Stimulated activated CD8-positive, alpha-beta memory T cell treated with anti-CD3 and anti-CD28 coated beads, Interleukin-7, amount 100 ng/mL, for 4 hours (primary cell): Measurements from ENCODE around the gene SUN1.
"Not testable (repeated sequence)": the region's sequence is repeated elsewhere in the genome, so short reads cannot be mapped to it uniquely, and the experiment has no call there.

Source experiments
- DNase-seq, 2 donors: peaks; one replicate each; pipeline ENCODE4 v3.0.0-alpha.2; 2020; ENCODE audit warnings: low read depth in 2 of 2

SUN1 gene

DNA sequence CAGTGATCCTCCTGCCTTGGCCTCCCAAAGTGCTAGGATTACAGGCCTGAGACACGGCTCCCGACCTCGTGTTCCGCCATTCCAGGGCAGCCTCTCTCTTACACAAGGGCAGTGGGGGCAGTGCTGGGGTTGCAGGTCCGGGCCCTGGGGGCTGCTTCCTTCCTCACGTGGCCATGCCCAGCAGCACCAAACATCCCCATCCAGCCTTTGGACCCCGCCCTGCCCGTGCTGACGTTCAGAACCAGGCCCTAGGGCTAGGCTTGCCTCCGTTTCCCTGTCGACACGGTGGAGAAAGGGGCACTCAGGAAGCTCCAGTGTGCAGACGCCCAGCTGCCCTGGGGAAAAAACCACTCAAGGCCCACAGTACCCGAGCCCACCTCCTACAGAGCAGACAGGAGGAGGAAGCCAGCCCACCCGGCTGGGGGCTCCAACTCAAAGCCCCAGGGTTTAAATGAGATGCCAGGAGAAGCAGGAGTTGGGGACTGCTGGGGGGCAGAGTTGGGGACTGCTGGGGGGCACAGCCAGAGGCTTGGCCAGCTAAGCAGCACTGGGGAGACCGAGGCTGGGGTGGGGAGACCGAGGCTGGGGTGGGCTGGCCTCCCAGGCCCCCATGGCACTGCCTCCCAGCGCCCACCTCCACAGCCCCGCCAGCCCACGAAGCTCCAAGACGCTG lies 86.3 kb downstream of the SUN1 start:
- no peak for DNase-seq

DNA sequence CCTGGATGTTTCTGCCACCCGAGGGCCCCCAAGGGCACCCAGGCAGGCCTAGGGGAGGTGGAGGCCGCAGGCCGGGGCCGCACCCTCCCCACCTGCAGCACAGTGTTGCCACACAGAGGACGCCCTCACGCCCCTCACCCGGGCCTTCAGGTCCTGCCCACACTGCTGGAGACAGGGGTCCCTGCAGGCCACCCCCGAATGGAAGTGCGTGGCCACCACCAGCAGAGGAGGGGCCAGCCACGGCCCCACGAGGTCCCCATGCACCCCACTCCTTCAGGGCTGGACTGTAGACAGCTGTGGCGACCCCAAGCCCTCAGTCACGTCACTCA lies 86.8 kb downstream of the SUN1 start:
- no peak for DNase-seq

DNA sequence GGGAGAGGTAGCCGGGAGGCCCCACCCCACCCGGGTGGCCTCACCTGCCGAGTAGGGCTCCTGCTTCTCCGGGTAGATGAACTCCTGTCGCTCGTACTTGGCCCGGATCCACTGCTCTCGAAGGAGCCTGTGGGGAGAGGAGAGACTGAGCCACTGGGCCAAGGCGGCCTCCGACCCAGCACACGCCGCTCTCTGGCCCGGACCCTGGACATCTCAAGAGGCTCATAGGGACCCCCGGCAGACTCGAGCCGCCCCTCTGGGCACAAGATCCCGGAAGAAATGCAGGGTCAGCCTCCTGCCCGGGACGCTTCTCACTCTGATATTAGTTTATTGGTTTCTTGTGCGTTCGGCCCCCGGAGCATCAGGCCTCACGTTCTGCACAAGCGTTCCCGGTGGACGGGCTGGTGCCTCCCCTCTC lies 87.7 kb downstream of the SUN1 start:
- no peak for DNase-seq

DNA sequence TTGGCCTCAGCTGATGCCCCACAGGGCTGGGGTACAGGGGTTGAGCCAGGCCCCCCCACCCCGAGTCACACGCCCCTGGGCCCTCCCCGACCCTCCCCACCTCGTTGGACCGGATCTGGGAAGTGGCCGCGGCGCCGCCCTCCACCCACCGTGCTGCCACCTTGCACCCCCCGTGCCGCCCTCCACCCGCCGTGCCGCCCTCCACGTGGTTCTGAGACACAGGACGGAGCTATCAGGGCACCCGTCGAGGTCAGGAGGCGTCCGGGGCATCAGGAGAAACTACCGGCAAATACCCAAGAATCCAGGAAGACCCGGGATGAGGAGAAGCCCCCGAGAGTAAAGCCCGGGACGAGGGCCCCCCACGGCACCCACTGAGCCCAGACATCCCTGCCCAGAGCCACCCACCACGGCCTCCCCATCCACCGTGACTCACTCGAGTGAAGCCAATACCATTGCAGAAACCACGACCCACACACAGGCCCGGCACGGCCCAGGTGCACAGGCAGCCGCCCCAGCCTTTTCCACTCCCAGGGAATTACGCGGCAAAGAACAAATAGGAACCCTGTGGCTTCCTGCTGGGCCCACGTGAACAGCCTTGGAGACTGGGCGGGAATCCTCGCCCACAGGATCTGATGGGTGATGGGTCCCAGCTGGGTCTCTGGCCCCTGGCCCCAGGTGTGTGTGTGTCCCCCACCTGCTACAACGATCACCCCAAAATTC lies 88.2 kb downstream of the SUN1 start:
- DNase-seq = peak in 1 of 2 donors; percentile 45

DNA sequence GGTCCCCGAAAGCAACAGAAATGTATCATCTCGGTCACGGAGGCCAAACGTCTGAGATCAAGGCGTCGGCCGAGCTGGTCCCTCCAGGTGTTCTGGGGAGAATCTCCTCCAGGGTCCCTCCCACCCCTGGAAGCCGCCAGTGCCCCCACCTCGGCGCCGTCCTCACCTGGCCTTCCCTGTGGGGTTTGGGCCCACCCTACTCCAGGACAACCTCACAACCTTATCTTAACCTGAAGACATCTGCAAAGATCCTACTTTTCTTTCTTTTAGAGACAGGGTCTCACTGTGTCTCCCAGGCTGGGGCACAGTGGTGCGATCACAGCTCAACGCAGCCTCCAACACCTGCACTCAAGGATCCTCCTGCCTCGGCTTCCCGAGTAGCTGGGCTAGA lies 88.8 kb downstream of the SUN1 start:
- DNase-seq = no peak

DNA sequence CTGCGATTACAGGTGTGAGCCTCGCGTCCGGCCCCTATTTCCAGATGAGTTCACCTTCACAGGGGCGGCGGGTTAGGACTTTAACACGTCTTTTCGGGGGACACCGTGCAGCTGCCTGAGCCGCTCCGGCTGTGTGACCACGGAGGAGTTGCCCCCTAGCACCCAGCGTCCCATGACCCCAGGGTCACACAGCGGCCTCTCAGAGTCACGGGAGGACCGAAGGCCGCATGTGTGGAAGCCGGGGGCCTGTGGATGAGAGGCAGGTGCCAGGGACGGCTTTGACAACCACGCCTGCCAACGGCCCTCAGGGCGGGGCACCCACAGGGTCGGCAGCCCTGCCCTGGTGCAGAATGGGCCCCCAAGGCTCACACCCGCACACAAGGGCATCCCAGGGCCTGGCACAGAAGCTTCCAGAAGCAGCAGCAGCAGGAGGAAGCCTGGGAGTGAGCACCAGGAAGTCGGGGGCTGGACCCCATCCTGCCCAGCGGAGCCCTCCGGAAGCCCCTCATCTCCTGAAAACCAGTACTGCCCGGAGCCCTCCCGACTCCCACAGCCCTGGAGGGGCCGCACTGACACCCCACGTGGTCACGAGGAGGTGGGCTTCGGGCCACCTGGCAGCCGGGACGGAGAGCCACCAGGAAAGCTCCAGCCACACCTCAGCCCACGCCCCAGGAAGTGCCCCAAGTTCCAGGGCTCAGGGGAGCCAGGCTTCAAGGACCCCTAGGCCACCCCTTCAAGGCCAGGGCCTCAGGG lies 89.5 kb downstream of the SUN1 start:
- DNase-seq = no peak

DNA sequence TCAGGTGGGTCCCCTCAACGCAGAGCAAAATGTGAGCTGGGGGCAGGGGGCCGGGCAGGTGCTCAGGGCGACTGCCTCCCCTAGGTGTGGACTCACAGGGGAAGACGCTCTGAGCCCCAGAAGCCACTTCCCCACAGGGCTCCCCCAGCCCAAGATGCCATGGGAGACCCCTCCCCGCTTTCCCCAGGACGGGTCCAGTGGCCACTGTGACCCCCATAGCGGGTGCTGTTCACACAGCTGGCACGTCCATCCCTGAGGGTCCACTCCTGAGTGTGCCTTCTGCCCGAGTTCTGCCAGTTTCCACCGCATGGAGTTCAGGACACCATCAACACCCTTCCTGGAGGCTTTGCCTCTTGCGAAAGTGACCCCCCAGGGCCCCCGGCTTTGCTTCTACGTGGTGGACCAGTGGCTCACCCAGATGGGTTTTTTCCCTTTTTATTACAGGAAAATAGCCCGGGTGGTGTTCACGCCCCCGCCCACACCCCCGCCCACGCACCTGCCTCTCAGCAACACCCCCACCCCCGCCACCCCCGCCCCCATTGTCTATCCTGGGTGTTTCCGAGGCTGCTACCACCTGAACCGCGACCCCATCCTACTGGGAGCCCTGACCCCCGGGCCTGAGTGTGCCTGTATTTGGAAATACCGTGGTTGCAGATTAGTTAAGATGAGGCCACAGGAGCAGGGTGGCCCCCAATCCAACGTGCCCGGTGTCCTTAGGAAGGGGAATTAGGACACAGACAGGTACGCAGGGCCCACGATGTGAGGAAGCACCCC lies 90.2 kb downstream of the SUN1 start:
- DNase-seq = peak; percentile 53 to 66

DNA sequence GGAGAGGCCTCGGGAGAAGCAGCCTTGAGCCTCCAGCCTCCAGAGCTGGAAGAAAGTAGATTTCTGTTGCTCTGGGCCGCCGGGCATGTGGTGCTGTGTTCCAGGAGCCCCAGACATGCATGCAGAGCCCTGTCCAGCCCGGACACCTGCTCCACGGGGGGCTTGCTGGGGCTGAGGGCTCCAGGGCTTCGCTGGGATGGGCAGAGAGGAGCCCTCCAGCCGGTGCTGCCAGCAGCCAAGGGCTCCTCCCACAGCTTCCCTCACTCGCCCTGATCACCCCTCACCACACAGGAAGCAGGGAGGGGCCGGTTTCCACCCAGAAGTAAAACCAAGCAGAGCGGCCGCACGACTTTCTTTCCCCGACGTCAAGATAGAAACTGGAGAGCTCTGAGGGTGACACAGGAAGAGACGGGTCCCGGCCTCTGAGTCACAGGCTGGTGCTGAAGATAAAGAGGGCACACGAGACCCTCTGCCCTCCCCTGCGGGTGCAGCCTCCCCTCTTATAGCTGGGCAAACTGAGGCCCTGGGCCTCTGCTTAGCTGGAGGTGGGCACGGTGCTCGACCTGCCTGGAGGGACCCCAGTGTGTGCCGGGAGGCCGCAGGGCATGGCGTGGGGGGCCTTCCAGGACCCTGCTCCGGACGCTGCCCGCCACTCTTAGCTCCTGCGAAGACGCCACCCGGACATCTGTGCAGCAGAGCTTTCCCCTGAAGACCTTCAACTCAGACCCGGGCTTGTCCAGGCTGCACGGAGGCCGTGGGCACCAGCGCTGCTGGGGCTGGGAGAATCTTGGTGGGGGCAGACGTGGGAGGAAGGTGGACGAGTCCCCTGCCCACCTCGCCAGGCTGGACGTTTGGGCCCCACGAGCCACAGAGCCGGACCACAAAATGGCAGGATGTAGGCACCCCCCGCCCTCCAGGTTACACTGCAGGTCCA lies 91.1 kb downstream of the SUN1 start:
- peak; percentile 93 to 94 for DNase-seq

DNA sequence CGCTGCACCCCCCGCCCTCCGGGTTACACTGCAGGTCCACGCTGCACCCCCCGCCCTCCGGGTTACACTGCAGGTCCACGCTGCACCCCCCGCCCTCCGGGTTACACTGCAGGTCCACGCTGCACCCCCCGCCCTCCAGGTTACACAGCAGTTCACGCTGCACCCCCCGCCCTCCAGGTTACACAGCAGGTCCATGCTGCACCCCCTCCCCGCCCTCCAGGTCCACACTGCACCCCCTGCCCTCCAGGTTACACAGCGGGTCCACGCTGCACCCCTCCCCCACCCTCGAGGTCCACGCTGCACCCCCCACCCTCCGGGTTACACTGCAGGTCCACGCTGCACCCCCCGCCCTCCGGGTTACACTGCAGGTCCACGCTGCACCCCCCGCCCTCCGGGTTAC lies 91.8 kb downstream of the SUN1 start:
- DNase-seq = not testable (repeated sequence)
